Lung (tissue), 12 donors: ENCODE results near the gene CDK15. TPM values are rescaled to one million over a fixed set of nuclear protein-coding genes. Genes with fewer than 3 reads are reported as not detected.
A peak's percentile ranks its signal among the peaks of the same experiment; 100 is the strongest.

ENCODE experiments used
- ATAC-seq: fragments of 200-7000 bp; cut with Tn5 transposase; one replicate; pipeline ENCODE4 v1.9.1; 2020; ENCODE audit warnings: moderate number of reproducible peaks; ENCODE audit not compliant: insufficient read depth, low FRiP score
- DNase-seq, 3 donors: peaks; one replicate each; pipeline ENCODE4 v3.0.0-alpha.2; 2013 to 2017
- H3K27ac ChIP-seq, 2 donors: one replicate each; pipeline ENCODE4 v1.5.1; 2013; ENCODE audit warnings: mild to moderate bottlenecking in 2 of 2, moderate library complexity in 2 of 2, control low read depth in 1 of 2, inconsistent platforms in 1 of 2, low read depth in 1 of 2, low read length in 1 of 2
- H3K27me3 ChIP-seq, 3 donors: one replicate each; pipeline ENCODE4 v1.5.1; 2013; ENCODE audit warnings: low read length in 2 of 3; ENCODE audit not compliant: control insufficient read depth in 3 of 3, insufficient read depth in 3 of 3
- H3K36me3 ChIP-seq, 4 donors: one replicate each; pipeline ENCODE4 v1.5.1; 2013; ENCODE audit warnings: low read length in 4 of 4, mild to moderate bottlenecking in 1 of 4, moderate library complexity in 1 of 4; ENCODE audit not compliant: control insufficient read depth in 4 of 4, insufficient read depth in 4 of 4
- H3K4me1 ChIP-seq, 5 donors: one replicate each; pipeline ENCODE4 v1.5.1; 2013; ENCODE audit warnings: low read length in 5 of 5, mild to moderate bottlenecking in 2 of 5, moderate library complexity in 1 of 5; ENCODE audit not compliant: control insufficient read depth in 5 of 5, insufficient read depth in 5 of 5
- H3K4me3 ChIP-seq: one replicate; pipeline ENCODE4 v1.5.1; 2013; ENCODE audit warnings: mild to moderate bottlenecking, control low read depth, moderate library complexity
- H3K9ac ChIP-seq, 2 donors: one replicate each; pipeline ENCODE4 v1.5.1; 2013; ENCODE audit warnings: low read length in 2 of 2, control low read depth in 1 of 2; ENCODE audit not compliant: insufficient read depth in 1 of 2
- H3K9me3 ChIP-seq, 4 donors: one replicate each; pipeline ENCODE4 v1.5.1; 2013; ENCODE audit warnings: low read length in 3 of 4, mild to moderate bottlenecking in 1 of 4, moderate library complexity in 1 of 4; ENCODE audit not compliant: control insufficient read depth in 4 of 4, insufficient read depth in 3 of 4
- WGBS, 2 donors: extraction: QIAGEN DNeasy Blood & Tissue Kit; methylation state at CpG; one replicate each; pipeline ENCODE4 v1.1.7; 2013; 5-methylcytosine and 5-hydroxymethylcytosine counted together
- polyA plus RNA-seq, 2 donors: library from polyadenylated mRNA; stranded (reverse); fragments of 200-250 nt; gene quantifications; one replicate each; pipeline ENCODE4 v1.2.1, GENCODE V29; 2013
- total RNA-seq, 2 donors: library from RNA; depleted of rRNA in 1 of 2; stranded (reverse); fragments of >200 nt in 1 of 2; gene quantifications; one replicate each; pipeline ENCODE4 v1.2.1, GENCODE V29; 2014 to 2021
- TF ChIP-seq, protein P1 (sequence below): IDR thresholded peaks from 2 replicates; pipeline ENCODE4 v1.5.1; 2012; ENCODE audit warnings: mild to moderate bottlenecking; ENCODE audit errors: control extremely low read depth, extremely low read depth
- donor health status: control.
- donor health status: control.
- donor health status: Bipolar disorder and iron deficiency.
- donor health status: healthy.
- donor health status: DM: yes; HTN: yes; CAD: no.

Gene CDK15
- total and polyA plus RNA-seq, 4 donors = 0.07 to 2.3 (median 0.12) TPM

DNA sequence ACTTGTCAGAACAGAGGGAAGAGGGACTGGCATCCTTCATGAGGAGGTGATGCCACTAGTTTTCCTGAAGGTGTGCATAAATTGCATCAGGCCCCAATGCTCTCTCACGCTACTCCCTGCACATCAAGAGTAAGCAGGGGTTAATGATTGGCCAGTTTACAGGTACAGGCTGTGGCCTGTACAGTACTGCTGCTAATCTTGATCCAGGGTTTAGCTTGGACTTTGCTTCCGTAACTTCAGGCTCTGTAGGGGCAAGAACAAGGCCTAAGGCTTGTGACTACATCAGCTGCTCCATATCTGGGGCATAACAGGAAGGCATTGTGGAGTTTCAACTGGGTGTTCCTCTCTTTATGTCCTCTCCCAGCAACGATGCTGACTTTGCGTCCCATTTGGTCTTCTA, 130.5 kb downstream of the CDK15 start:
- DNase-seq = no peak
- H3K9me3 ChIP-seq = peaks cover 0 to 7% (median 1%) of the 10 kb centered on the region in 4 donors
- no peaks in the 10 kb centered on the region for H3K36me3 ChIP-seq
- WGBS, 2 donors = 93 to 96% methylated on average over 4 of the region's 4 CpGs
- no peak overlapping the region for H3K9ac ChIP-seq
- no peak for ATAC-seq
- no peaks in the 10 kb centered on the region for H3K27me3 ChIP-seq
- TF ChIP-seq, protein P1, sequence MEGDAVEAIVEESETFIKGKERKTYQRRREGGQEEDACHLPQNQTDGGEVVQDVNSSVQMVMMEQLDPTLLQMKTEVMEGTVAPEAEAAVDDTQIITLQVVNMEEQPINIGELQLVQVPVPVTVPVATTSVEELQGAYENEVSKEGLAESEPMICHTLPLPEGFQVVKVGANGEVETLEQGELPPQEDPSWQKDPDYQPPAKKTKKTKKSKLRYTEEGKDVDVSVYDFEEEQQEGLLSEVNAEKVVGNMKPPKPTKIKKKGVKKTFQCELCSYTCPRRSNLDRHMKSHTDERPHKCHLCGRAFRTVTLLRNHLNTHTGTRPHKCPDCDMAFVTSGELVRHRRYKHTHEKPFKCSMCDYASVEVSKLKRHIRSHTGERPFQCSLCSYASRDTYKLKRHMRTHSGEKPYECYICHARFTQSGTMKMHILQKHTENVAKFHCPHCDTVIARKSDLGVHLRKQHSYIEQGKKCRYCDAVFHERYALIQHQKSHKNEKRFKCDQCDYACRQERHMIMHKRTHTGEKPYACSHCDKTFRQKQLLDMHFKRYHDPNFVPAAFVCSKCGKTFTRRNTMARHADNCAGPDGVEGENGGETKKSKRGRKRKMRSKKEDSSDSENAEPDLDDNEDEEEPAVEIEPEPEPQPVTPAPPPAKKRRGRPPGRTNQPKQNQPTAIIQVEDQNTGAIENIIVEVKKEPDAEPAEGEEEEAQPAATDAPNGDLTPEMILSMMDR = no peak
- peaks cover 0 to 24% (median 6%) of the 10 kb centered on the region in 5 donors for H3K4me1 ChIP-seq
- H3K4me3 ChIP-seq = no peak overlapping the region
- H3K27ac ChIP-seq = no peak overlapping the region

DNA sequence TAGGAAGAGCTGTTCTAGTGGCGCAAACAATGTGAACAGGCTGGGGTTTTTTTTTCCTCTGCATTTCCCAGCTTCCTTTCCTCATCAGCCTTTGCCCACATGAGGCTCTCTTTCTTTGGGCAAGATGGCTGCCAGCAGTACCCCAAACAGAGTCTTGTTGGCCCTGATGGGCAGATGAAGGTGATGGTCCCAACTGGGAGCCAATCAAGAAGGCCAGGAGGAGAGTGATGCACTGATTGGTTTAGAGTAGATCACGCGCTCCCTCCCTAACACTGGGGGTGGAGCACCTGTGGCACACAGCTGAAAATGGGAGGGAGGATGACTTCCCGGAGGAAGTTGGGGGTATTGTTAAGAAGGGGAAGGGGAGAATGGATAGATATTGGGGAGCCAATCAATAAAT, 131.0 kb downstream of the CDK15 start:
- no peak overlapping the region for H3K4me3 ChIP-seq
- ATAC-seq (no peak), DNase-seq (no peak)
- no peaks in the 10 kb centered on the region for H3K27me3 ChIP-seq
- H3K36me3 ChIP-seq = no peaks in the 10 kb centered on the region
- WGBS, 2 donors = 94 to 96% methylated on average over 4 of the region's 4 CpGs
- peaks cover 0 to 7% (median 1%) of the 10 kb centered on the region in 4 donors for H3K9me3 ChIP-seq
- peaks cover 0 to 24% (median 6%) of the 10 kb centered on the region in 5 donors for H3K4me1 ChIP-seq
- TF ChIP-seq, protein P1 = no peak
- no peak overlapping the region for H3K9ac ChIP-seq
- H3K27ac ChIP-seq = no peak overlapping the region

DNA sequence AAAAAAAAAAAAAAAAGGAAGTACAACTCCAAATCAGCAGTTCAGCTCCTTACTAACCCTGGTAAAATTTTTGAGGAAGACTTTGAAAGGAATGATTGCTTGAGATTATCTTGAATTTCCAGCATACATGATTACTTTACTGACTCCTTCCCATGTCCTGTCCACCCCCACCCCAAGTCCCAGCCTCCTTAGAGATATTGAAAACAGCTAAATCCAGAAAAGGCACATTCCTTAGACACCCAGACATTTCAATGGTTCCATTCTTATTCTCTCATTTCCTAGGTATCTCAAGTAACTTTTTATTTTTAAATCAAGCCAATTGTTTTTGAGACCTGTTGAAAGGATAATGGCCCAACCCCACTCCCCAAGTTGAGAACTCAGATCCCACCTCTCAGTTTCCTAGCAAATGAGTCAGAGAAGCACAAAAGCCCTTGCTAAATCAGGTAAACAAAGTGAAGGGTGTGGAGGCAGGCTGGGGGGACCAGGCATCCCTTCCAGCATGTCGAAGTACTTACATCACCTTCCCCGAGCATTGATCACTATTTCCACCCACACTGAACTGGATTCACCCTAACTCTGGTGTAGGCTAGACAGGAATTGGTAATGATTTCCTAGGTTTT, 131.9 kb downstream of the CDK15 start:
- 81 to 87% methylated on average over 2 of the region's 2 CpGs for WGBS, 2 donors
- no peaks in the 10 kb centered on the region for H3K27me3 ChIP-seq
- H3K9me3 ChIP-seq = peaks cover 0 to 7% (median 1%) of the 10 kb centered on the region in 4 donors
- H3K9ac ChIP-seq = no peak overlapping the region
- no peaks in the 10 kb centered on the region for H3K36me3 ChIP-seq
- H3K4me1 ChIP-seq = peaks cover 0 to 24% (median 6%) of the 10 kb centered on the region in 5 donors
- DNase-seq (peak in 1 of 3 donors; percentile 49), ATAC-seq (no peak)
- H3K4me3 ChIP-seq = no peak overlapping the region
- H3K27ac ChIP-seq = no peak overlapping the region
- TF ChIP-seq, protein P1 = no peak

DNA sequence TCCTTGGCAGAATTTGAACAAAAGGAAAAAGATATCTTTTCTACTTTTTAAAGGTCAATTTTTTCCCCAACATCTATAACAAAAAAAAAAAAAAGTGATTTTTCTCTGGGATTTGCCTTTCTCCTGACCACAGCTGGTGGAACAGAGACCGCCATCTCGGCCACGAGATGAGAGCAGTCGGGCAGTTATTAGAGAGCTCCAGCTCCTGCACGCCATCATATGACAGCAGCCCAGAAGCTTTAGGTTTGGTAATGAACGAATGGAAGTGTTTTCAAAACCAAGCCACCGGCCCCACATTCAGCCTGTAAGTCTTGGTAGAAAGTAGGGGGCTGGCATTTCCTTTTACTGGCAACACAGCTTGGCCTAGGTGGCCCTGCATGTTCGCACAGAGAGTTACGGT, 132.4 kb downstream of the CDK15 start:
- ATAC-seq (no peak), DNase-seq (no peak)
- WGBS, 2 donors = 95% methylated on average over 9 of the region's 9 CpGs

More for the DNA sequence above, 132.4 kb downstream of the CDK15 start:
- Histone ChIP-seq H3K27ac (no peak overlapping the region), H3K4me3 (no peak overlapping the region), H3K9ac (no peak overlapping the region), H3K36me3 (no peaks in the 10 kb centered on the region), H3K27me3 (no peaks in the 10 kb centered on the region), H3K4me1 (peaks cover 0 to 21% (median 6%) of the 10 kb centered on the region in 5 donors), H3K9me3 (peaks cover 0 to 7% (median 1%) of the 10 kb centered on the region in 4 donors)
- TF ChIP-seq, protein P1 = no peak
